ENCODE data around the gene ANKRD31. TPM values are rescaled to one million over a fixed set of nuclear protein-coding genes. Genes with fewer than 3 reads are reported as not detected.

The ANKRD31 gene
- total RNA-seq, 6 experiments from 2014 or later: 0.02 to 0.08 (median 0.05) TPM; not detected in 1

DNA sequence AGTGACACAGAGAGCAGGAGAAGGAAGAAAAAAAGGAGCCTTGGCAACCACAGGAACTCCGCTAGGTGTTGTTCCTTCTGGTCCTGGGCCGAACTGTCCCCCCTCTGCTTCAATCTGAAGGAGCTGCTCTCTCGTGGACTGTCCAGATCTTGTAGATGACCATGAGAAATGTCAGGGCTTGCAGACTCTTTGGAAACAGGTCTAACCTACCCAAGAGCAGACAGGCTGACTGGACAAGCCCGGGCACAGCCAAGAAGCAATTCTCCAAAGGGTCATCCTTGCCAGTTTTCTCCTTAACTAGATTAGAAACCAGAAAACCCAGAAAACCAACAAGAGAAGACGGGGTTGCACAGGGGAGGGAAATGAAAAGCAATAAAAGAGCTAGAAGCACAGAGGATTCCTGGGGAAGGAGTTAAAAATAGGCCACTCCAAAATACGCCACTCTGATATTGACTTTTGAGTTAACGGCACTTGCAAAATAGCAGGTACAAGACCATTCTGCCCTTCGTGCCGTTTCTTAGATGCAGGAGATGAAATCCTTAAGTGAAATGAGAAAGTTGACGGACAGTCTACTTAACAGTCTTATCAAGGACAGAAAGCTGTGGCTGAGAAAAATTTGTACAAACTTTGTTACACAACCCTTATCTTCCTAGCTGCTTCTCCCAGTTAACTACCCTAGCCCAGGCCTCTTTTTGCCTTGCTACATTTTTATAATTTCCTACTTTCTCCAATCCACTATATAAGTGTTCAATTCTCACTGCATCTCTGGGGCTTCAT is 190.1 kb downstream of the ANKRD31 start:
- Mint-ChIP-seq H3K27ac (no peak overlapping the region), H3K27me3 (ENCODE audit: insufficient read depth) (peaks cover 2% of the 10 kb centered on the region; the same call in 1 of the 2 replicates), H3K4me1 (ENCODE audit: low read depth) (peaks cover 63% of the 10 kb centered on the region), H3K4me3 (no peak overlapping the region), H3K36me3 (ENCODE audit: low read depth) (peaks cover 37% of the 10 kb centered on the region), H3K9me3 (no peaks in the 10 kb centered on the region)
- TF ChIP-seq CTCF (IDR thresholded peaks at IDR 0.05): no peak
- no peak for DNase-seq

DNA sequence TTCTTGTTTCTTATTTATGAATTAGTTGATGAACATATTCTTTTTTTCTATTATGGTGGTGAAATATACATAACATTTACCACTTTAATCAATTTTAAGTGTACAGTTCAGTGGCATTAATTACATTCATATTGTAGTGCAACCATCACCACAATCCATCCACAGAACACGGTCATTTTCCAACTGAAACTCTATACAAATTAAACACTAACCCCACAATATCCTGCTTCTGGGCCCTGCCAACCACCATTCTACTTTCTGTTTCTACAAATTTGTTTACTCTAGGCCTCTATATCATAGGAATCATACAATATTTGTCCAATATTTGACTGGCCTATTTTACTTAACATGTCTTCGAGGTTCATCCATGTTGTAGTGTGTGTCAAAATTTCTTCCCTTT is 191.6 kb downstream of the ANKRD31 start:
- H3K36me3 Mint-ChIP-seq (ENCODE audit: low read depth): peaks cover 37% of the 10 kb centered on the region
- peaks cover 2% of the 10 kb centered on the region; the same call in 1 of the 2 replicates for H3K27me3 Mint-ChIP-seq (ENCODE audit: insufficient read depth)
- H3K4me3 Mint-ChIP-seq: no peak overlapping the region
- no peak for DNase-seq
- no peak overlapping the region for H3K27ac Mint-ChIP-seq
- peaks cover 63% of the 10 kb centered on the region for H3K4me1 Mint-ChIP-seq (ENCODE audit: low read depth)
- H3K9me3 Mint-ChIP-seq: no peaks in the 10 kb centered on the region
- no peak for TF ChIP-seq CTCF (IDR thresholded peaks at IDR 0.05)

DNA sequence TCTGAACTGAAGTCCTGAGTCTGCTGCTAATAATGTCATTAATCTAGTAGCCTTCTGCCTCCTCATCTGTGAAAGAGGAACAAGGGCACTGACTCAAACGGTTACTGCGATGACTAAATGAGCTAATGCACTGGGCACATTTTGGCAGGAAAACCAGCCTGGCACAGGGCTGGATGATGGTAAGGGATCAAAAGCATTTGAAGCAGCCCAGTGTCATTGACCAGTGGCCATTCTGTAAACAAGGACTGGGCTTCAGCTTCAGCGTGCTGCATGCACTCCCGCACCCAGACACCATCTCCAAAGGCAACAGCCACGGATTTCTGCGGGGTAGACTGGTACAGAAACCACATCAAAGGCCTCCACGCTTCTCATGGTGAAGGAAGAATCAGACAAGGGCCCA is 192.3 kb downstream of the ANKRD31 start:
- Mint-ChIP-seq H3K4me3 (no peak overlapping the region), H3K9me3 (no peaks in the 10 kb centered on the region), H3K36me3 (ENCODE audit: low read depth) (peaks cover 37% of the 10 kb centered on the region), H3K4me1 (ENCODE audit: low read depth) (peaks cover 57% of the 10 kb centered on the region), H3K27ac (no peak overlapping the region), H3K27me3 (ENCODE audit: insufficient read depth) (peaks cover 2% of the 10 kb centered on the region; the same call in 1 of the 2 replicates)
- no peak for DNase-seq
- no peak for TF ChIP-seq CTCF (IDR thresholded peaks at IDR 0.05)

DNA sequence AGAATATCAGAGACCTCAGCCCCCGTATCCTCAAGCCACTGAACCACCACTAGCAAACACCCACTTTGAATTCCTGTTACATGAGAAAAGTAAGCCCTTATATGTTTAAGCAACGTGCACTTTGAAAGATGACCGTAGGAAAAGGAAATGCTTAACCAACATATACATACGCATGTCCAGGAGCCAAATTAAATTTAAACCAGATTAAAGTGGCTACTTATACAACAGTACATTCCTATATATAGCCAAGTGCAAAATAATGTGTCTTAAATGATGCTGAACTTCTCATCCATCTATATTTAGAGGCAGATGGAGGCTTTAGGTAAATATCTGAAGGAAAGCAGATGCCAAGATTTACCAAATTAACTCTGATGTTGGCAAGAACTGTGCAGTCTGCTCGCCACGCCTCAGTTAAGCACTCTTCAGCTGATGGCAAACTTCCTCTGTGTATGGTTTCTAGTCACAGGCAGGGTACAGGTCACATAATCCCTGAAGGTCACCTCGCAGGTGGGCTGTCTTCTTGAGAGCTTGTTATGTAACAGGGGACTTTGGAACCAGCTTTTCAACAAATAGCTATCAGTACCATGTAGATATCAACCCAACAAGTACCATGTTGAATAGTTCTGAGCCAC is 192.9 kb downstream of the ANKRD31 start:
- Mint-ChIP-seq H3K9me3 (no peaks in the 10 kb centered on the region), H3K27me3 (ENCODE audit: insufficient read depth) (peaks cover 2% of the 10 kb centered on the region; the same call in 1 of the 2 replicates), H3K4me3 (no peak overlapping the region), H3K4me1 (ENCODE audit: low read depth) (peaks cover 50% of the 10 kb centered on the region), H3K27ac (no peak overlapping the region), H3K36me3 (ENCODE audit: low read depth) (peaks cover 37% of the 10 kb centered on the region)
- no peak for DNase-seq
- no peak for TF ChIP-seq CTCF (IDR thresholded peaks at IDR 0.05)

DNA sequence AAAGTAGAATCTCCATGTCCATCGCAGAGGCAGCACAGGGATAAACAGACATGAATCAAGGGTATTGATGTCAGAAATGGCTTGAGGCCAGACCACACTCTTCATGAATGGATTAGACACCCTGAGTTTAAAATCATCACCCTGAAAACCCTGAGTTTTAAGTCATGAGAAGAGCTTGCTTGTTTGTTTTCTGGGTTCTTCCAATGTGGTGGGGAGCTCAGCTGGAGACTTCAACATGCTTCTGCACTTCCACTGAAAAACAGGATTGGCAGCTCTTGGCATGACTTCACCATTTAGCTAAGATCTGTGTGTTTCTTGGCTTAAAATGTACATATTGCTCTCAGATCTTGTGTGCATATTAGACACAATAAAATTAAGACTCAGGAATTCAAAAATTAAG is 194.2 kb downstream of the ANKRD31 start:
- H3K27ac Mint-ChIP-seq: no peak overlapping the region
- no peak for TF ChIP-seq CTCF (IDR thresholded peaks at IDR 0.05)
- no peak overlapping the region for H3K4me3 Mint-ChIP-seq

More for the DNA sequence above, 194.2 kb downstream of the ANKRD31 start:
- Mint-ChIP-seq H3K27me3 (ENCODE audit: insufficient read depth) (peaks cover 2% of the 10 kb centered on the region; the same call in 1 of the 2 replicates), H3K36me3 (ENCODE audit: low read depth) (peaks cover 37% of the 10 kb centered on the region), H3K9me3 (no peaks in the 10 kb centered on the region), H3K4me1 (ENCODE audit: low read depth) (peaks cover 38% of the 10 kb centered on the region)
- no peak for DNase-seq

Data from HFFc6 (cell line).